ENCODE measurements around the gene KCNAB1. TPM values are rescaled to one million over a fixed set of nuclear protein-coding genes. Genes with fewer than 3 reads are reported as not detected.
"Not testable (repeated sequence)": the region's sequence is repeated elsewhere in the genome, so short reads cannot be mapped to it uniquely, and the experiment has no call there.

The KCNAB1 gene
- total RNA-seq, 2 donors from 2014 or later = 0.26 TPM; not detected in 1

GRCh38 chr3:156201411-156202405 lies 81.3 kb downstream of the KCNAB1 start:
- Mint-ChIP-seq H3K27ac (no peak overlapping the region), H3K27me3 (peaks cover 33% of the 10 kb centered on the region), H3K4me3 (no peak overlapping the region), H3K36me3 (ENCODE audit: low read depth) (peaks cover 5% of the 10 kb centered on the region), H3K4me1 (peaks cover 4% of the 10 kb centered on the region)
- no peaks in the 10 kb centered on the region for H3K9me3 ChIP-seq (ENCODE audit: control insufficient read depth, low read length, poor library complexity, severe bottlenecking)
- DNase-seq (no peak), ATAC-seq (no peak)

DNA sequence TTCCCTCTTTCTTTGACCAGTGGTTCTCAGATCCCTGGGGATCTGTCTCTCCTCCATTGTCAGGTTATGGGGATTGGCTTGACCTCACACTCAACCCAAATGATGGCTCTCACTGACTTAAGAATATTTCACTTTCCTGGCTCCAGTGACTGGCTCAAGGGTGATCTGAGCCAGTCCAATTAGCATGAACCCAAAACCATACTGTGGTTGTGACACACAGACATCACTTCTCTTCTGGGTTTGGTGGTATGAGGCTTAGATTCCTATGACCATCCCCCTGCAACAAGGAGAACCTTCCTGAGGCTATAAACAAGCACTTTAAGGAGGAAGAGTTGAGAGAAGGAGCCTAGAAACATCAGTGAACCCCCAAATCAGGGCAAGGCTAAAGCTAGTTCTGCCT lies 85.8 kb downstream of the KCNAB1 start:
- Mint-ChIP-seq H3K36me3 (ENCODE audit: low read depth) (peaks cover 8% of the 10 kb centered on the region), H3K27ac (no peak overlapping the region), H3K4me3 (no peak overlapping the region), H3K27me3 (peaks cover 64% of the 10 kb centered on the region), H3K4me1 (peaks cover 7% of the 10 kb centered on the region)
- no peaks in the 10 kb centered on the region for H3K9me3 ChIP-seq (ENCODE audit: control insufficient read depth, low read length, poor library complexity, severe bottlenecking)
- ATAC-seq = no peak
- no peak for DNase-seq

DNA sequence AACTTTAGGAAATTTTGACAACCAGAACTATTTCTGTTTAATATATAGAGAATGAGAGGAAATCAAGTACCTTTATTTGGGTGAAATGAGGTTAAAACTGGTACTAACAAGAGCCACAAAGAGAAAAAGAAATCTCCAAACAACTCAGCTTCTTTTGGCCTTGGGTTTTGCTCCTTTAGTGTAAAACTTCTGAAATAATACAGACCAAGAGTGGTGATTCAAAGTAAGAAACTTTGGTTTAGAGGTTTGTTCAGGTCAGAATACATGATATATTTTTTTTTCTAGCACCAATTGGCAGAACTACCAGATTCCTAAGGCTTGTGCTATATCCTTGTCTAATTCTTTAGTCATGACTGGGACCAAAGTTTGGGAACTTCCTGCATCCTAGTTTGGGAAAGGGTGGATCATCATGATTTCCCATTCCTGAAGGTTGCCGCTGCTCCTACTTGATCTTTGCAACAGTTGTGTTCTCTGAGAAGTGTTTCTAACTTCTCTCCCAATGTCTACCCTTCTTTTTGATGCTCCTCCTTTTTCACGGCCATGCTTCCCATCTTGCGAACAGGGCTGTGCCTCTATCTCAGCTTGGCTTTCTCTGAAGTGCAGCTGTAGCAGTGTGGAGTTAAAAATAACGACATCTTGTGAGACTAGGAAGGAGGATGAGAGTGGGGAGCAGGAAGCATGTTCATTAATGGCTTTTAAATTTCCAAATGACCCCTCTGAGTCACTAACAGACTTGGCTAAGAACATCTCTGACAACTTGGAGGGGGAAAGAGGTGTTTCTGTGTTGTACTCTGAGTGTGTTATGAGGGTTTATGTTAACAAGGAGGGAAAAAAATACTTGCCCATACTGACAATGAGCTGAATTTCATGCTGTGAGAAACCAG lies 87.7 kb downstream of the KCNAB1 start:
- DNase-seq (no peak), ATAC-seq (no peak)
- no peak overlapping the region for H3K27ac Mint-ChIP-seq
- peaks cover 2% of the 10 kb centered on the region for H3K36me3 Mint-ChIP-seq (ENCODE audit: low read depth)
- no peaks in the 10 kb centered on the region for H3K9me3 ChIP-seq (ENCODE audit: control insufficient read depth, low read length, poor library complexity, severe bottlenecking)
- H3K4me1 Mint-ChIP-seq = peaks cover 7% of the 10 kb centered on the region
- no peak overlapping the region for H3K4me3 Mint-ChIP-seq
- peaks cover 70% of the 10 kb centered on the region for H3K27me3 Mint-ChIP-seq

DNA sequence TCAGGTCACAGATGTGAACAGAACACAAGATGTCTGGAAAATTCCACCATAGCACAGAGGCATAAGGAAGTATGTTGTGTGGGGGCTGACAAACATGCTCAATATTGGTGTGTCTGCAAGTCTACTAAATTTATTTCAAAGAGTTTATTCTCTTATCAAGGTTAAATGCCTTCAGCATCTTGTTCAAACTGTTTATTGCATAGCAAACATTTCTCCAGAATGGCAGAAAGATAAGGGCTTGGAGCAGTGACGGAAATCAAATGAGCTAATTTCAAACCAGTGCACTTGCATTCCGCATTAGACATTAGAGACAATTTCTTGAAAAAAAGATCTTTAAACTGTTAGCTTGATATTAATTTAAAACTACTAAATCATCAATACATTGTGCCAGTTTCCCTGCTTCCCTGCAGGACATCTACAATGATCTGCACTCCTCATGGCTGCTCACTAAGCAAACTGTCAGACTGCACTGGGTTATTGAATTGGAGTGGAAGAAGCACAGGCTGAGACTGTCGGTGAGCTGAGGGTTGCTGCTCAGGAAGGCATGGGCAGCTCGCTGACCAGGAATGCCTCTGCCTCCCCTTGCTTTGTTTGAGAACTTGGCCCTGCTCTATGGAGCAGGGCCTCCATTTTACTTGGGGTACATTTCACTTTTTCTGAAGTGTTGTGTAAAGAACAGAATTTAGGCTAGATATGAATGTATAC lies 89.4 kb downstream of the KCNAB1 start:
- H3K36me3 Mint-ChIP-seq (ENCODE audit: low read depth) = peaks cover 2% of the 10 kb centered on the region
- ATAC-seq = no peak
- DNase-seq = no peak
- peaks cover 7% of the 10 kb centered on the region for H3K4me1 Mint-ChIP-seq
- H3K9me3 ChIP-seq (ENCODE audit: control insufficient read depth, low read length, poor library complexity, severe bottlenecking) = no peaks in the 10 kb centered on the region
- peaks cover 71% of the 10 kb centered on the region for H3K27me3 Mint-ChIP-seq
- no peak overlapping the region for H3K4me3 Mint-ChIP-seq
- H3K27ac Mint-ChIP-seq = no peak overlapping the region

GRCh38 chr3:156211583-156211982 lies 91.2 kb downstream of the KCNAB1 start:
- H3K27me3 Mint-ChIP-seq = peaks cover 75% of the 10 kb centered on the region
- DNase-seq (no peak), ATAC-seq (no peak)
- H3K4me1 Mint-ChIP-seq = peaks cover 3% of the 10 kb centered on the region
- H3K27ac Mint-ChIP-seq = no peak overlapping the region
- H3K4me3 Mint-ChIP-seq = no peak overlapping the region
- no peaks in the 10 kb centered on the region for H3K9me3 ChIP-seq (ENCODE audit: control insufficient read depth, low read length, poor library complexity, severe bottlenecking)
- H3K36me3 Mint-ChIP-seq (ENCODE audit: low read depth) = peaks cover 2% of the 10 kb centered on the region

GRCh38 chr3:156214676-156215075 lies 94.3 kb downstream of the KCNAB1 start:
- H3K27me3 Mint-ChIP-seq = peaks cover 67% of the 10 kb centered on the region
- no peaks in the 10 kb centered on the region for H3K4me1 Mint-ChIP-seq
- no peak overlapping the region for H3K4me3 Mint-ChIP-seq
- H3K9me3 ChIP-seq (ENCODE audit: control insufficient read depth, low read length, poor library complexity, severe bottlenecking) = no peaks in the 10 kb centered on the region
- no peak overlapping the region for H3K27ac Mint-ChIP-seq
- ATAC-seq = no peak
- H3K36me3 Mint-ChIP-seq (ENCODE audit: low read depth) = no peaks in the 10 kb centered on the region
- no peak for DNase-seq

DNA sequence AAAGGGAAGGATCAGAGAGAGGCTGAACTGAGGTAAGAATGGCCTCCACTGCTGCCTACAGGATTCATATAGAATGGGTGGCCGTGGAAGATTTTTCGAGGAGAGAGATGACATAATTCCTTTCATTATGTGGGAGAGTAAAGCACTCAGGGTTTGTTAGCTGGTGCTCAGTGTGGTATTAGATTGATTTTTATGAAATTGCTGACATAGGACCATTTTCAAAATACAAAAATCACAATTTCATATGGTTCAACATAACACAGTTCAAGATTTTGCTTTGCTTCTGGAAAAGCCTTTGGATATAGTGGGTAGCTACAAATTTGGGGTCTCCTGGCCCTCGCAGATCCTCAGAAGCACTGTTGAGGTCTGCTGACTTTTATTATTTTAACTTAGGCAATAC lies 95.4 kb downstream of the KCNAB1 start:
- H3K27ac Mint-ChIP-seq = no peak overlapping the region
- DNase-seq (no peak), ATAC-seq (no peak)
- no peak overlapping the region for H3K4me3 Mint-ChIP-seq
- no peaks in the 10 kb centered on the region for H3K9me3 ChIP-seq (ENCODE audit: control insufficient read depth, low read length, poor library complexity, severe bottlenecking)
- H3K36me3 Mint-ChIP-seq (ENCODE audit: low read depth) = no peaks in the 10 kb centered on the region
- peaks cover 58% of the 10 kb centered on the region for H3K27me3 Mint-ChIP-seq
- H3K4me1 Mint-ChIP-seq = no peaks in the 10 kb centered on the region

DNA sequence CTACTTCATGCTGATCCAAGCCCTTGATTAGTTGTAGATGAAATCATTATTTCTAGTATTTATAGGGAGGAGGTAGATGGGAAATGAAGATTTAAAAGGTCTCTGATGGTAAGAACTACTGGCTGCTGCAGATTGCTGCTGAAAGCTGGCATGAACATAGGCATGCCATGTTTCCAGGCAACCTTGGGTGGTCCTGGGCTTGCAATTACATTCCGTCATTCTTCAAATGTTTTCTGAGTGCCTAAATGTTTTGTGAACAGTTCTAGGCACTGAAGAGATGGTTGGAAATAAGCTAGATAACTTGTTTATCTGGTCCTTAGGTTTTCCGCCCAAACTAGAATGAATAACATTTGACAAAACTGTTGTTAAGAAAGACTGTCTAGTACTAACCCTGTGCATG lies 95.8 kb downstream of the KCNAB1 start:
- Mint-ChIP-seq H3K27me3 (peaks cover 57% of the 10 kb centered on the region), H3K27ac (no peak overlapping the region), H3K4me1 (no peaks in the 10 kb centered on the region), H3K36me3 (ENCODE audit: low read depth) (no peaks in the 10 kb centered on the region), H3K4me3 (no peak overlapping the region)
- DNase-seq (no peak), ATAC-seq (no peak)
- H3K9me3 ChIP-seq (ENCODE audit: control insufficient read depth, low read length, poor library complexity, severe bottlenecking) = no peaks in the 10 kb centered on the region

DNA sequence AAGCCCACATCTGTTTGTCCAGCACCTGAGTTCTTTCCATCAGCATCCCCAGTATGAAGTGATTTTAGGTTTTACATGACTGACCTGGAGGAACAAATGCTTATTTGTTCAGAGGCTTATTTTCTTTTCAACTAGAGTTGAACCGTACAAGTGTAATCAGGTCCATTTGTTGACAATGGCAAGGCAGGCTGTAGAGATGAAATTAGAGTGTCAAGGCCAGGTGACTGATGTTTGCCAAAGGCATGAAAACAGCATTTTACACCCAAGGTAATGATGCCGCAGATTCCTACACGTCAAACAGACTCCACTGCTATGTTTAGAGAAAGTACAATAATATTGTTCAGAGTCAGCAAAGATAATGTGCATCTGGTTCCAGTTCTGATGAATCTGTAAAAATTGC lies 96.5 kb downstream of the KCNAB1 start:
- H3K4me3 Mint-ChIP-seq = no peak overlapping the region
- ATAC-seq = no peak
- no peaks in the 10 kb centered on the region for H3K36me3 Mint-ChIP-seq (ENCODE audit: low read depth)
- no peaks in the 10 kb centered on the region for H3K9me3 ChIP-seq (ENCODE audit: control insufficient read depth, low read length, poor library complexity, severe bottlenecking)
- peaks cover 57% of the 10 kb centered on the region for H3K27me3 Mint-ChIP-seq
- H3K27ac Mint-ChIP-seq = no peak overlapping the region
- DNase-seq = no peak
- H3K4me1 Mint-ChIP-seq = no peaks in the 10 kb centered on the region

GRCh38 chr3:156217674-156218352 lies 97.4 kb downstream of the KCNAB1 start:
- ATAC-seq = no peak
- no peak overlapping the region for H3K4me3 Mint-ChIP-seq
- no peaks in the 10 kb centered on the region for H3K9me3 ChIP-seq (ENCODE audit: control insufficient read depth, low read length, poor library complexity, severe bottlenecking)
- no peaks in the 10 kb centered on the region for H3K36me3 Mint-ChIP-seq (ENCODE audit: low read depth)
- H3K4me1 Mint-ChIP-seq = no peaks in the 10 kb centered on the region
- H3K27ac Mint-ChIP-seq = no peak overlapping the region
- DNase-seq = no peak
- peaks cover 51% of the 10 kb centered on the region for H3K27me3 Mint-ChIP-seq

DNA sequence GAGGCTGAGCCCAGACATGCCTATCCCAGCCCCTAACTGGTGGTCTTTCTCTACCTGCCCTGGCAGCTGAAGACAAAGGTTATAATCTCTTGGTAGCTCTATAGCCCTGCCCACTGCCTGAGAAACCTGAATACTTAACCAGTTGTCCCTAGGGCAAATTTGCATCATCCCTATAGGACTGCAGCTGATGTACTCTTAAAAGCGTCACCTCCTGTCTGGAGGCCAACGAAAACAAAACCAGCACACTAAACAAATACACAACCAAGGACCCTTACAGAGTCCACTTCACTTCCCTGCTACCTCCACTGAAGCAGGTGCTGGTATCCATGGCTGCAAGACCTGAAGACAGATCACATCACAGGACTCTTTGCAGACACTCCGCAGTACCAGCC lies 98.0 kb downstream of the KCNAB1 start:
- H3K9me3 ChIP-seq (ENCODE audit: control insufficient read depth, low read length, poor library complexity, severe bottlenecking) = no peaks in the 10 kb centered on the region
- peaks cover 45% of the 10 kb centered on the region for H3K27me3 Mint-ChIP-seq
- DNase-seq (no peak), ATAC-seq (no peak)
- no peaks in the 10 kb centered on the region for H3K4me1 Mint-ChIP-seq
- H3K27ac Mint-ChIP-seq = no peak overlapping the region
- no peaks in the 10 kb centered on the region for H3K36me3 Mint-ChIP-seq (ENCODE audit: low read depth)
- H3K4me3 Mint-ChIP-seq = no peak overlapping the region

DNA sequence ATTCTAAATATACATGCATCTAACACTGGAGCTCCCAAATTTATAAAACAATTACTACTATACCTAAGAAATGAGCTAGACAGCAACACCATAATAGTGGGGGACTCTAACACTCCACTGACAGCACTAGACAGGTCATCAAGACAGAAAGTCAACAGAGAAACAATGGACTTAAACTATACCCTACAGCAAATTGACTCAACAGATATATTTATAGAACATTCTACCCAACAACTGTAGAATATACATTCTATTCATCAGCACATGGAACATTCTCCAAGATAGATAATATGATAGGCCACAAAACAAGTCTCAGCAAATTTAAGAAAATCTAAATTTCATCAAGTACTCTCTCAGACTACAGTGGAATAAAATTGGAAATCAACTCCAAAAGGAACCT lies 102.0 kb downstream of the KCNAB1 start:
- peaks cover 29% of the 10 kb centered on the region for H3K27me3 Mint-ChIP-seq

More for the DNA sequence above, 102.0 kb downstream of the KCNAB1 start:
- H3K9me3 ChIP-seq (ENCODE audit: control insufficient read depth, low read length, poor library complexity, severe bottlenecking); H3K4me1 Mint-ChIP-seq; H3K36me3 Mint-ChIP-seq (ENCODE audit: low read depth); H3K27ac Mint-ChIP-seq; DNase-seq; ATAC-seq; H3K4me3 Mint-ChIP-seq: not testable (repeated sequence)
